ENCODE results near the gene OCIAD2. TPM values are rescaled to one million over a fixed set of nuclear protein-coding genes. Genes with fewer than 3 reads are reported as not detected.
"Not testable (repeated sequence)": the region's sequence is repeated elsewhere in the genome, so short reads cannot be mapped to it uniquely, and the experiment has no call there.

Gene OCIAD2
- total RNA-seq, 2 donors from 2014 or later, result 3.0 to 7.3 TPM

DNA sequence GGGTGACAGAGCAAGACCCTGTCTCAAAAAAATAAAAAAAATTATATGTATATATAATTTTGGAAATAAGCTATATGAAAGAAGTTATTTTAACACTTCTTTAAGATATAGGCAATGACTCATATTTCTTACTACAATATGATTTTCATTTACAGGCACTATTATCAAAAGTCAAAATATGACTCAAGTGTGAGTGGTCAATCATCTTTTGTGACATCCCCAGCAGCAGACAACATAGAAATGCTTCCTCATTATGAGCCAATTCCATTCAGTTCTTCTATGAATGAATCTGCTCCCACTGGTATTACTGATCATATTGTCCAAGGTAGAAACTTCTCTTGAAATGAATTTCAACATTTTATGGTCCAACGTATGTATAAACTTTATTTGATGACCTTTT is 54.9 kb downstream of the OCIAD2 start:
- no peak for TF ChIP-seq POLR2A (IDR thresholded peaks at IDR 0.05)
- TF ChIP-seq, protein P1, sequence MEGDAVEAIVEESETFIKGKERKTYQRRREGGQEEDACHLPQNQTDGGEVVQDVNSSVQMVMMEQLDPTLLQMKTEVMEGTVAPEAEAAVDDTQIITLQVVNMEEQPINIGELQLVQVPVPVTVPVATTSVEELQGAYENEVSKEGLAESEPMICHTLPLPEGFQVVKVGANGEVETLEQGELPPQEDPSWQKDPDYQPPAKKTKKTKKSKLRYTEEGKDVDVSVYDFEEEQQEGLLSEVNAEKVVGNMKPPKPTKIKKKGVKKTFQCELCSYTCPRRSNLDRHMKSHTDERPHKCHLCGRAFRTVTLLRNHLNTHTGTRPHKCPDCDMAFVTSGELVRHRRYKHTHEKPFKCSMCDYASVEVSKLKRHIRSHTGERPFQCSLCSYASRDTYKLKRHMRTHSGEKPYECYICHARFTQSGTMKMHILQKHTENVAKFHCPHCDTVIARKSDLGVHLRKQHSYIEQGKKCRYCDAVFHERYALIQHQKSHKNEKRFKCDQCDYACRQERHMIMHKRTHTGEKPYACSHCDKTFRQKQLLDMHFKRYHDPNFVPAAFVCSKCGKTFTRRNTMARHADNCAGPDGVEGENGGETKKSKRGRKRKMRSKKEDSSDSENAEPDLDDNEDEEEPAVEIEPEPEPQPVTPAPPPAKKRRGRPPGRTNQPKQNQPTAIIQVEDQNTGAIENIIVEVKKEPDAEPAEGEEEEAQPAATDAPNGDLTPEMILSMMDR (IDR thresholded peaks at IDR 0.05), result no peak
- WGBS, 2 donors, result 50 to 78% methylated on average over 1 of the region's 1 CpG

DNA sequence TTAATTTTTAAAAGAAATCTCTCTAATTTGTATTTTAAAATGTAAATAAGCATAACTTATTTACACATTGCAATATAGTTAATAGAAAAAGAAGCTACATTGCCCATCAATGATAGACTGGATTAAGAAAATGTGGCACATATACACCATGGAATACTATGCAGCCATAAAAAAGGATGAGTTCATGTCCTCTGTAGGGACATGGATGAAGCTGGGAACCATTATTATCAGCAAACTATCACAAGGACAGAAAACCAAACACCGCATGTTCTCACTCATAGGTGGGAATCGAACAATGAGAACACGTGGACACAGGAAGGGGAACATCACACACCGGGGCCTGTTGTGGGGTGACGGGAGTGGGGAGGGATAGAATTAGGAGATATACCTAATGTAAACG is 57.8 kb downstream of the OCIAD2 start:
- H3K36me3 ChIP-seq (replicated peaks in 1 of 2; ENCODE audit: insufficient read depth in 1 of 2, low read depth in 2 of 2); ATAC-seq; H3K9me3 ChIP-seq; H3K4me3 ChIP-seq; H3K27me3 ChIP-seq; DNase-seq; intact Hi-C loops (cut with DNase I); H3K4me1 ChIP-seq; H3K27ac ChIP-seq: not testable (repeated sequence)
- 98 to 99% methylated on average over 6 of the region's 6 CpGs for WGBS, 2 donors

More for the DNA sequence above, 54.9 kb downstream of the OCIAD2 start:
- no peaks in the 10 kb centered on the region for H3K9me3 ChIP-seq
- H3K4me3 ChIP-seq, result no peak overlapping the region
- H3K36me3 ChIP-seq (replicated peaks in 1 of 2; ENCODE audit: insufficient read depth in 1 of 2, low read depth in 2 of 2), result no peaks in the 10 kb centered on the region
- H3K27ac ChIP-seq, result no peak overlapping the region
- intact Hi-C loops (cut with DNase I), result no loop called here
- H3K4me1 ChIP-seq, result no peaks in the 10 kb centered on the region
- ATAC-seq (no peak), DNase-seq (no peak)
- no peaks in the 10 kb centered on the region for H3K27me3 ChIP-seq

DNA sequence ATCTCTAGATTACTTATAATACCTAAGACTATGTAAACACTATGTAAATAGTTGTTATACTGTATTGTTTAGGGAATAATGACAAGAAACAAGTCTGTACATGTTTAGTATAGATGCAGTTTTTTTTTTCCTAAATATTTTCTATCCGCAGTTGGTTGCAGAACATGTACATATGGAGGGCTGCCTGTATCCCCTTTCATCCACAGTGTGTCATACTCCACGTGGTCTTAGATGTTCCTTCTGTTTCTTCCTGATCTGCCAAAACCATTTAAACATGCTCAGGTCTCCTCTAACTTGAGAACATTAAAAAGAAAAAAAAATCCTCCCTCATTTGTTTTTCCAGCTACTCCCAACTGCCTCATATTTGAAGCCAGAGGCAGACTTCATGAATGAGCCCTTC is 61.7 kb downstream of the OCIAD2 start:
- WGBS, 2 donors, result 80 to 89% methylated on average over 2 of the region's 2 CpGs
- ATAC-seq (no peak), DNase-seq (no peak)
- Histone ChIP-seq H3K27ac (no peak overlapping the region), H3K4me3 (no peak overlapping the region), H3K4me1 (no peaks in the 10 kb centered on the region), H3K36me3 (replicated peaks in 1 of 2; ENCODE audit: insufficient read depth in 1 of 2, low read depth in 2 of 2) (peaks cover 0 to 1% of the 10 kb centered on the region in 2 donors), H3K27me3 (no peaks in the 10 kb centered on the region), H3K9me3 (no peaks in the 10 kb centered on the region)
- intact Hi-C loops (cut with DNase I), result no loop called here
- TF ChIP-seq, protein P1 (IDR thresholded peaks at IDR 0.05), result no peak
- TF ChIP-seq POLR2A (IDR thresholded peaks at IDR 0.05), result no peak

DNA sequence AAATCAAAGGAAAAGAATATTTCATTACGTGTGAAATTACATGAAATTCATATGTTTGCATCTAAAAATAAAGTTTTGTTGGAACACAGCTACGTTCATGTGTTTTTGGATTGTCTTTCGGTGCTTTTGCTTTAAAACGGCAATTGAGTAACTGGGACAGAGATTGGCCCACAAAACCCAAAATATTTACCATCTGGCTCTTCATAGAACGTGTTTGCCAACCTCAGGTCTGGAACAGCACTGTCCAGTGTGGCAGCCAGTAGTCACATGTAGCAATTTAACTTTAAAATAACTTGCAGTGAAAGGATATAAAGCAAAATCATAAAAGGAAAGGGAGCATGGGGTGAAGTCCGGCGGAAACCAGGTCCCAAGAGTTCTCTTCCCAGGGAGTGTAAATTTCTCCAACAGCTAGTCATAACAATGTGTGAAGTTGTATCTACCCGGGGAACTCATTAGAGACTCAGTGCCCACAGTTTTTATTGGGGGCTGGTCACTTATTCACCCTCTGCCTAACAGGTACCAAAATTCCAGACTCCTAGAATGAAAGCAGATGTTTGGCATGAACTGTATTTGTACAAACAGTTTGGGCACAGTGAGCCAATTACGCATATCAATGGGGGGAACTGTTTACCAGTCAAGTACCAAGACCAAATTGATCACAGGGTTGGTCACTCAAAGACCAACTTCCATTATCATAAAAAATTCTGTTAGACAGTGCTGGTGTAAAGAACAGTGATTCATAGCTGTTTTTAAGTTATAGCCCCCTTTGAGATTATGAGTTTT is 65.3 kb downstream of the OCIAD2 start:
- ATAC-seq, result no peak
- no peak for TF ChIP-seq POLR2A (IDR thresholded peaks at IDR 0.05)
- TF ChIP-seq, protein P1 (IDR thresholded peaks at IDR 0.05), result no peak
- intact Hi-C loops (cut with DNase I), result no loop called here
- Histone ChIP-seq H3K27ac (no peak overlapping the region), H3K36me3 (replicated peaks in 1 of 2; ENCODE audit: insufficient read depth in 1 of 2, low read depth in 2 of 2) (peaks cover 0 to 5% of the 10 kb centered on the region in 2 donors), H3K4me3 (no peak overlapping the region), H3K27me3 (no peaks in the 10 kb centered on the region), H3K4me1 (no peaks in the 10 kb centered on the region), H3K9me3 (no peaks in the 10 kb centered on the region)
- WGBS, 2 donors, result 84% methylated on average over 9 of the region's 9 CpGs
- DNase-seq, result no peak

DNA sequence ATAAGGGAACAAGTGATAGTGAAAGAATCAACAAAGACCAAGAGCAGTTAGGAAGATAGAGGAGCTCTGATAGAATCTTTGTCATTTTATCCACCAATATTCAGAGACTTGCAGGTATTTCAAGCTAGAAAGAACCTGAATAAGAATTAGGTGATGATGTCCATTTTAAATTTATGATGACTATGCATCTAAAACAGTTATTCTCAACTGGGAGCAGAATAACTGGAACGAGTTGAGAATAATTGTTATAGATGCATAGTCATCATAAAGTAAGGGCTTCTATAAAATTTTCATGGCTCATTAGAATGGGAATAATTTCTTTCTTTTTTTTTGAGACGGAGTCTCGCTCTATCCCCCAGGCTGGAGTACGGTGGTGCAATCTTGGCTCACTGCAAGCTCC is 69.9 kb downstream of the OCIAD2 start:
- H3K27me3 ChIP-seq, result no peaks in the 10 kb centered on the region
- ATAC-seq (no peak), DNase-seq (no peak)
- peaks cover 10 to 14% of the 10 kb centered on the region in 2 donors for H3K36me3 ChIP-seq (replicated peaks in 1 of 2; ENCODE audit: insufficient read depth in 1 of 2, low read depth in 2 of 2)
- TF ChIP-seq POLR2A (IDR thresholded peaks at IDR 0.05), result no peak
- TF ChIP-seq, protein P1 (IDR thresholded peaks at IDR 0.05), result no peak
- no peak overlapping the region for H3K27ac ChIP-seq
- no peak overlapping the region for H3K4me3 ChIP-seq
- no peaks in the 10 kb centered on the region for H3K9me3 ChIP-seq
- peaks cover 8% of the 10 kb centered on the region for H3K4me1 ChIP-seq
- WGBS, 2 donors, result 95% methylated on average over 4 of the region's 4 CpGs
- intact Hi-C loops (cut with DNase I), result no loop called here

Small RNA genes lying within 50 kb of the gene (small RNA-seq; reads per million reads assigned to genes)
- gene AC020593.1, result not detected
- gene RNU6-158P, result not detected

Other genes starting within 250 kb of the OCIAD2 start
- gene FRYL, start 126.5 kb downstream of the OCIAD2 start, total RNA-seq, result 10 to 100 TPM; 29.7 to 47.0 TPM
- 10 to 100 TPM; 57.4 to 85.4 TPM for gene OCIAD1, start 75.7 kb downstream of the OCIAD2 start, total RNA-seq
- not detected for gene CWH43, start 79.5 kb upstream of the OCIAD2 start, total RNA-seq